Fibroblast of skin of back (primary cell): ENCODE measurements around the gene VDAC1.
"Not testable (repeated sequence)": the region's sequence is repeated elsewhere in the genome, so short reads cannot be mapped to it uniquely, and the experiment has no call there.

Source experiments
- DNase-seq: peaks from one replicate; pipeline ENCODE4 v3.0.0-alpha.2; 2013

VDAC1 gene

DNA sequence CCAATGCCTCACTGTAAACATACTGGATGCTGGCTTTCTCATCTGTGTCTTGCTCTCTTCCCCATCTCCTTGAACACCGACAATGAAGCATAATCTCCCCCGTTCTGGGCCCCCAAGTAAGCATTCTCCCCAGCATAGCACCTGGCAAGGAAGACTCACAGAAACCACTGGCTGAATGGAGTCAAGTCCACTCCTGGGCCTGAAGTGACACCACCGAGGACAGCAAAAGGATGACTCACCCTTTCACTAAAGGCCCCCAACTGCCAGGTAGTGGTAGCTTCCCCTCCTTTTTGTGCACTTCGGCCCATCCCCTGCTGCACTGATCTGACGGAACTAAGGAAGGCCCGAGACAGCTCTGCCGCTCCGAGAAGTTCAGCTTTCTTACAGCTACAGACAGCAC is 9.4 kb downstream of the VDAC1 start:
- peak; percentile 27 for DNase-seq

- no peak for DNase-seq
These were observed 9.8 kb downstream of the VDAC1 start for GRCh38 chr5:133994990-133995333.

DNA sequence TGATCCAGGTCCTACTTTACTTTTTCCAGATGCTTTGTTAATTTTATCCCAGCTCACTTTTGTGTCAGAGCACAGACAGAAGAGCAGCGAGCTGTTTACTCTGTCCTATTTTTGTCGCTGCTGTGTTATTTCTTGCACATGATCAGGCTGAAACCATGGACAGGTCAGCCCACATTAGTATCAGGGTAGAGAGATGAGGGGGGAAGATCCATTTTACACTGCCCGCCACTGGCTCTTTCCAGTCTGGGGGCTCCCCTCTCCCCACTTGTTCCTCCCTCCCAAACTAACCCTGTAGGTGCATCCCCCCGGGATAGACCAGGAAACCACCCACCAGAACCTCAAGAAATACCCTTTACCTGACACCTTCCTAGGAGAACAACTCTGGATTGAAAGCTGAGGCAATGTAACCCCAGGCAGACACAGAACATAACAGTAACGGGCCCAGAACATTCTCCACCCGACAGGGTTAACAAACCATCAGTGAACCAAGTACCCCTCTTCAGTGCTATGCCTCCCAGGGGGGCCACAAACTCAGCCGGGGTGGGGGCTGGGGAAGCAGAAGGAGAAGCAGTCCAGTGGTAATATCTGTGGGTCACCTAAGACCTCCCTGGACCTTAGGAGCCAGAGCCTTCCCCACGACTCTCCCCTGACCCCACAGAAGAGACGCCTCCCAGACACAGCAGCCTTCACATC is 10.3 kb downstream of the VDAC1 start:
- no peak for DNase-seq

DNA sequence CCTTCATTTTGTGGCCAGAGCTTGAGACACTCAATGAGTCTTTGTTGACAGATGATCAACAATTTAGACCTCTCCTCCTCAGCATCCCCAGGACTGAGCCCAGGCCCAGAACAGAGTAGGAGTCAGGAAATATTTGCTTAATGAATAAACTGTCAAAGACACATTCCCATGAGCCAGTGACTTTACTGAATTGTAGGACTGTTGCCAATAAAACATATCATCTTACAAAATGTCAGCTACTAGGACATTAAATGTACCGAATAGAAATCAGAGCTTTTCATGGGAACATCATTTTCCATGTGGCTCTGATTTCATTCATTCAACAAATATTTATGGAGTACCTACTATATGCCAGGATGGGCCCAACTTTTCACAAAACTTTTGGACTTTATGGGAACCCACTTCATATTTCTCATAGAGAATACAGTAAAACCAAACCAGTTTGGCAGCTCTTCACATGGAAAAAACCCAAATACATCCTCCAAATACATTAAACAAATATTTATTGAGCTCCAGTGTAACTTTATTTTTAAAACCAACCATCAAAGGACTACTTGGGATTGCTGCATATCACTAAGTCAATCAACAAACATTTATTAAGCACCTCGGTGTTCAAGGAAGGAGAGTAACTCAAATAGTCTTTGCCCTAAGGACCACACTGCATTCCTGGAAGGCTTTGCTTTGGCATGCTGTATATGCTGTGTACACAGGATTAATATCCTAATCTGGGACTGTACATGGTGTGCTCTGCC is 11.4 kb downstream of the VDAC1 start:
- DNase-seq, result peak; percentile 87

GRCh38 chr5:133992429-133993155 is 12.2 kb downstream of the VDAC1 start:
- no peak for DNase-seq

- no peak for DNase-seq
These were observed 13.4 kb downstream of the VDAC1 start for GRCh38 chr5:133991171-133991910.

DNA sequence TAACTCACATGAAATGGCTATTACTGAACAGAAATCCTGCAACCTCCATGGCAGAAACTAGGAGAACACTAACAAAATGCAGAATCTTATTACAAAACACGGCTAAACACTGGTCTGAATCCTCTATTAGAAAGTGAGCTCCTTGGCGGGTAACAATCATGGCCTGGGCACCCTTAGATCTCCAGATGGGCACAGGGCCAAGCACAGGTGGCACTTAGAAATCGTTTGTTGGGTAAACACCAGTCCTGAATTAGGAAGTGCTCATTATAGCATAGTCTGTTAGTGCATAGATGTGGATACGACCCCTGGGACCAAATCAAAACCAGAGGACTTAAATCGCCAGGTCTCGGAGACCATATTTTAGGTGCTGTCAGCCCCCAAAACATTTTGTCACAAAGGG is 14.4 kb downstream of the VDAC1 start:
- no peak for DNase-seq

DNA sequence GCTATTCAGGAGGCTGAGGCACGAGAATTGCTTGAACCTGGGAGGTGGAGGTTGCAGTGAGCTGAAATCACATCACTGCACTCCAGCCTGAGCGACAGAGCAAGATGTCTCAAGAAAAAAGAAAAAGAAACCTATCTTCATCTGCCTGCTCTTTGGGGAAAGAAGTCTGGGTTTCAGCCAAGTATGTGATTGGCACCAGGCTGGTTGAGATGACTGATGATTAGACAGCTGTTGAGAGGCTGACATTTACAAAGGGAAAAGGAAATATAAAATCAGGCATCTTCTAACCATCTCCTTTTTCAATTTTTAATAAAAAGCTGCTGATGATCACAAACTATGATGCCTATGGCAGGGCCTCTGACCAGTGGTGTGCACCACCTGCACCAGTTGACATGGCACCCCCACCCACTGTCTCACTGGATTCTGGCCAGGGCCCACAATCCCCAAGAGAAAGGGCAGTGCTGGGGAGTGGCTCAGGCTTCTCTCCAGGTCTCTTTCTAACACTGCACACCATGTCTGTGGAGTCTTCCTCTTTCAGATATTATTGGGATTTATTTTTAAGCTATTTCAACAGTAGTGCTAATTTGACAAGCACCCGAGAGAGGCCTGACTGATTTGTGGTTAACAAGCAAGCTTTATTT is 19.1 kb downstream of the VDAC1 start:
- DNase-seq, result no peak

DNA sequence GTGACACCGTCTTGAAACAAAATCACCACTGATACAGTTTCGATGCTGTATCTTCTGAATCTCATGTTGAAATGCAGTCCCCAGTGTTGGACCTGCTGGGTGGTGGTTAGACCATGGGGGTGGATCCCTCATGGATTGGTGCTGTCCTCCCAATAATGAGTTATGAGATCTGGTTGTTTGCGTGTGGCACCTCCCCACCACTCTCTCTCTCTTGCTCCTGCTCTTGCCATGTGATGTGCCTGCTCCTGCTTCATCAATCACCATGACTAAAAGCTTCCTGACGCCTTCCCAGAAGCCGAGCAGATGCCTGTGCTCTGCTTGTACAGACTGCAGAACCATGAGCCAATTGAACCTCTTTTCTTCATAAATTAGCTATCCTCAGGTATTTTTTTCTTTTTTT is 21.1 kb downstream of the VDAC1 start:
- no peak for DNase-seq

GRCh38 chr5:133981714-133982113 is 23.1 kb downstream of the VDAC1 start:
- no peak for DNase-seq

DNA sequence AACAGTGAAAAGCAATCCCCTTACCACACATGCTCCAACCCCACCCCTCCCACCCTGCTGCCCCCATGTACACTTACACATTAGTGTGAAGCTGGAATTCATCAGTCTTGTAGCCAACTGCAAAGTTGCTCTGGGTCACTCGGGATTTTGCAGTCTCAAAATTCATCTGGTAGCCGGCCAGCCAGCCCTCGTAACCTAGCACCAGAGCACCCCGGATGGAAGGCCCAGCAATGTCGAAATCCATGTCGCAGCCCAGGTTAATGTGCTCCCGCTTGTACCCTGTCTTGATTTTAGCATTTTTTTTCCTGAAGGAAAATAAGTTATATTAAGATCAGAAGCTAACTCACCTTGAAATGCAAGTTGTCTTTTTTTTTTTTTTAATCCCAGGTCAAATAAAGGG is 24.1 kb downstream of the VDAC1 start:
- no peak for DNase-seq

DNA sequence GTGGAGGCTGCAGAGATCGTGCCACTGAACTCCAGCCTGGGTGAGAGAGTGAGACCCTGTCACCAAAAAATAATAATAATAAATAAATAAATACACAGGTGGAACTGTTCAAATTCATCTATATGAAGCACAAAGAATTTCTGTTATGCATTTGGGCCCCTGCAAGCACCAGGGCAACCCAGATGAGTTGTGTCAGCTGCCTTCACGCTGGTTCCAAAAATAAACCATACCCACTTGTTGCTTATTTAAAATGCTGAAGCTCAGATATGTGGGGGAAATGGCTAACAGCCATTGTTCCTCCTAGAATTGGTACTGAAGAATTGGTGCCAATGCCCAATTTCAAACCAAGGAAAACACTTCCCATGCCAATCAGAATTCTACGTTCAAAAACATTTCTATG is 25.8 kb downstream of the VDAC1 start:
- DNase-seq, result no peak

- peak; percentile 73 for DNase-seq
These were observed 26.9 kb downstream of the VDAC1 start for GRCh38 chr5:133977858-133978257.

DNA sequence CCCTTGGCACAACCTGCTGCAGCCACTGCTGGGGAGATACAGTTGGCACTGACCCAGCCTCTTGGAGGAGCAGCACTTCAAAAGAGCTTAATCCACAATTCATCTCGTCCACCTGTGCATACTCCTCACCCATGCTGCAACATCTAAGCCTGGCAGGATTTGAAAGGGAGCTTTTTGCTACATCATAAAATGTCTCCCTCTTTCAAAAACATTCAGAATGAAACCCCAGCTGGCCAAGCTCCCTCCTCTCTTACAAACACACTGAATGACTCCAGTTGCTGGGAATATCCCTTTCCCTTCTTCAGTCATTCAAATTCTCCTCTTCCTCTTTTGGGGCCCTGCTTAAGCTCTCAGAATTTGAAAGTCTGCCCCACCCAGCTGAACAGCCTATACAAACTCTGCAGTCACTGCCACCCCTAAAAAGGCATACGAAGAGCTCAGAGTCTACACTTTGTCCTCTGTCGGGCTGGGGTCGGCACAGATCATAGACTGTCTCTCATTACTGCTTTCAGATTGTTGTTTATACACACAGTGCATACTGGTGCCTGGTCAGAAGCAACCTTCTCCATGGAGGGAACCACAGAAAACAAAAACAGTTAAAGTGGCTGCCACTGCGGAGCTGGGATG is 27.5 kb downstream of the VDAC1 start:
- DNase-seq, result no peak

- not testable (repeated sequence) for DNase-seq
These were observed 29.2 kb downstream of the VDAC1 start for GRCh38 chr5:133975546-133975945.

DNA sequence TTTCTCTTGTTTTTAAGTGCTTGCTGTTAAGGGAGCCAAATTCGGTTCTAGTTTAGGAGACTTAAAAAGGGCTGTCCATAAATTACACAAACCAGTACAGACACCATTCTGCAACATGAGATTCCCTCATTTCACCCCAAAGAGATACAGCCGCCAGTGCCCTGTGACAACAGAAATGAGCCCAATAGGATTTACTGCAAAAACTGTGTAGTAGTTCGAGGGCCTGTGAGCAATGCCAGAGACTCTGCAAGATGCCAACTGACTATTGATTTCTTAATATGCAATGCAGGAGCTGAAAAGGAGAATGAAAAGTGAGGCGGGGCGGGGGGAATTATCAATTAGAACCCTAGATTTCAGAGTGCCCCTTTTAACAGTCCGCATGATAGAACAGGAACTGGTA is 30.6 kb downstream of the VDAC1 start:
- no peak for DNase-seq

GRCh38 chr5:133970325-133970909 is 34.4 kb downstream of the VDAC1 start:
- DNase-seq, result no peak

- DNase-seq, result peak; percentile 24
These were observed 35.0 kb downstream of the VDAC1 start for GRCh38 chr5:133969654-133970324.

- DNase-seq, result peak; percentile 98
These were observed 36.4 kb downstream of the VDAC1 start, which contains the start of gene C5orf15 for GRCh38 chr5:133968204-133968980. Gene C5orf15, minus strand, starts transcription at chr5:133968625. Its CDS starts 41 bp downstream, at chr5:133968584.

- peak; percentile 33 for DNase-seq
These were observed 37.0 kb downstream of the VDAC1 start for GRCh38 chr5:133967698-133968203.
